Transverse colon (tissue), 4 donors: ENCODE measurements around the gene CCBE1.

ENCODE experiments used
- EP300 ChIP-seq: sonication (generic); formaldehyde crosslinking; IDR thresholded peaks from one replicate; pipeline ENCODE4 v1.6.1; 2017; ENCODE audit warnings: antibody characterized with exemption, low read depth
- POLR2A ChIP-seq: fragments of 450-650 bp; IDR thresholded peaks from one replicate; pipeline ENCODE4 v1.6.1; 2016; ENCODE audit warnings: antibody characterized with exemption, mild to moderate bottlenecking, moderate library complexity
- POLR2AphosphoS5 ChIP-seq, 3 donors: sonication (generic); formaldehyde crosslinking; IDR thresholded peaks; one replicate each; pipeline ENCODE4 v1.6.1; 2016; ENCODE audit warnings: antibody characterized with exemption in 3 of 3
- TF ChIP-seq, protein P1 (sequence below), 5 experiments: fragments of 200-600 bp in 3 of 5; fragments of 450-650 bp in 2 of 5; sonication (generic) in 3 of 5; IDR thresholded peaks; 1 replicate in 2 of 5; 2 replicates in 3 of 5; pipeline ENCODE4 v1.5.1; 2016 to 2017; ENCODE audit warnings: antibody characterized with exemption in 5 of 5, inconsistent platforms in 3 of 5, mild to moderate bottlenecking in 2 of 5, moderate library complexity in 1 of 5

DNA sequence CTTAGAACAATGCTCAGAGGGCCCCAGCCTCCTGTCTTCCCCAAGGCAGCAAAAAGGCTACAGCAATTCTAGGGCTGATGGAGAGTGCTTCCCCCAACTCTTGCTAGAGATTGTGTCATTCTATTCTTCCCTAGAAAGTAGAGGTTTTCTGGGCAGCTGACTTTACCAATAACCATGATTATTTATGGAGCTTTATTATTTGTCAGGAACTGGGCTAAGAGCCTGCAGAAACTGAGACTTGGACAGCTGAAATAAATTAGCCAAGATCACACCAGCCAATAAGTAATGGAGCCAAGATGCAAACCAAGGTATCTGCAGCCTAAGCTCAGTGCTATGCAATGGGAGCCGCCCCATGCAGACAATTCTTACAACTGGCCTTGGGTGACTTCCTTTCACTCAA is 84.8 kb downstream of the CCBE1 start:
- TF ChIP-seq POLR2A (no peak), POLR2AphosphoS5 (IDR thresholded peaks at IDR 0.05) (no peak), EP300 (no peak)
- TF ChIP-seq, protein P1, sequence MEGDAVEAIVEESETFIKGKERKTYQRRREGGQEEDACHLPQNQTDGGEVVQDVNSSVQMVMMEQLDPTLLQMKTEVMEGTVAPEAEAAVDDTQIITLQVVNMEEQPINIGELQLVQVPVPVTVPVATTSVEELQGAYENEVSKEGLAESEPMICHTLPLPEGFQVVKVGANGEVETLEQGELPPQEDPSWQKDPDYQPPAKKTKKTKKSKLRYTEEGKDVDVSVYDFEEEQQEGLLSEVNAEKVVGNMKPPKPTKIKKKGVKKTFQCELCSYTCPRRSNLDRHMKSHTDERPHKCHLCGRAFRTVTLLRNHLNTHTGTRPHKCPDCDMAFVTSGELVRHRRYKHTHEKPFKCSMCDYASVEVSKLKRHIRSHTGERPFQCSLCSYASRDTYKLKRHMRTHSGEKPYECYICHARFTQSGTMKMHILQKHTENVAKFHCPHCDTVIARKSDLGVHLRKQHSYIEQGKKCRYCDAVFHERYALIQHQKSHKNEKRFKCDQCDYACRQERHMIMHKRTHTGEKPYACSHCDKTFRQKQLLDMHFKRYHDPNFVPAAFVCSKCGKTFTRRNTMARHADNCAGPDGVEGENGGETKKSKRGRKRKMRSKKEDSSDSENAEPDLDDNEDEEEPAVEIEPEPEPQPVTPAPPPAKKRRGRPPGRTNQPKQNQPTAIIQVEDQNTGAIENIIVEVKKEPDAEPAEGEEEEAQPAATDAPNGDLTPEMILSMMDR (IDR thresholded peaks at IDR 0.05), result no peak
